A673 (cell line): ENCODE measurements around the gene COL28A1.

Source experiments
- EZH2 ChIP-seq: fragments of 200-600 bp; sonication (generic); IDR thresholded peaks from 2 replicates; pipeline ENCODE4 v1.6.1; 2017; ENCODE audit warnings: borderline replicate concordance, low read depth, mild to moderate bottlenecking, mixed read lengths, antibody characterized with exemption, low read length; ENCODE audit not compliant: poor library complexity, severe bottlenecking
- TF ChIP-seq, protein P1 (sequence below): fragments of 300-800, 200-600 bp; sonication (generic); conservative IDR thresholded peaks from 2 replicates; pipeline ENCODE4 v1.5.1; 2017; ENCODE audit warnings: low read depth, mild to moderate bottlenecking, antibody characterized with exemption, low read length, moderate library complexity, mixed read lengths

GRCh38 chr7:7476381-7476780 is 59.3 kb downstream of the COL28A1 start:
- TF ChIP-seq, protein P1, sequence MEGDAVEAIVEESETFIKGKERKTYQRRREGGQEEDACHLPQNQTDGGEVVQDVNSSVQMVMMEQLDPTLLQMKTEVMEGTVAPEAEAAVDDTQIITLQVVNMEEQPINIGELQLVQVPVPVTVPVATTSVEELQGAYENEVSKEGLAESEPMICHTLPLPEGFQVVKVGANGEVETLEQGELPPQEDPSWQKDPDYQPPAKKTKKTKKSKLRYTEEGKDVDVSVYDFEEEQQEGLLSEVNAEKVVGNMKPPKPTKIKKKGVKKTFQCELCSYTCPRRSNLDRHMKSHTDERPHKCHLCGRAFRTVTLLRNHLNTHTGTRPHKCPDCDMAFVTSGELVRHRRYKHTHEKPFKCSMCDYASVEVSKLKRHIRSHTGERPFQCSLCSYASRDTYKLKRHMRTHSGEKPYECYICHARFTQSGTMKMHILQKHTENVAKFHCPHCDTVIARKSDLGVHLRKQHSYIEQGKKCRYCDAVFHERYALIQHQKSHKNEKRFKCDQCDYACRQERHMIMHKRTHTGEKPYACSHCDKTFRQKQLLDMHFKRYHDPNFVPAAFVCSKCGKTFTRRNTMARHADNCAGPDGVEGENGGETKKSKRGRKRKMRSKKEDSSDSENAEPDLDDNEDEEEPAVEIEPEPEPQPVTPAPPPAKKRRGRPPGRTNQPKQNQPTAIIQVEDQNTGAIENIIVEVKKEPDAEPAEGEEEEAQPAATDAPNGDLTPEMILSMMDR, result no peak
- no peak for TF ChIP-seq EZH2
